GM12892 (cell line): ENCODE data around the gene RBM43.

Experiments
- POLR2AphosphoS5 ChIP-seq: IDR thresholded peaks from 2 replicates; pipeline ENCODE4 v1.6.1; 2011; ENCODE audit warnings: low read depth, low read length, control low read depth
- TAF1 ChIP-seq: IDR thresholded peaks from 2 replicates; pipeline ENCODE4 v1.6.1; 2011; ENCODE audit warnings: low read depth, mild to moderate bottlenecking, control low read depth, low read length, borderline replicate concordance

- no peak for TF ChIP-seq TAF1
- TF ChIP-seq POLR2AphosphoS5, result no peak
These were observed 43.5 kb upstream of the RBM43 start for GRCh38 chr2:151305129-151305691.
